HL-60 (cell line): ENCODE data around the gene TPI1.

ENCODE experiments used
- DNase-seq, 2 experiments: peaks; one replicate each; pipeline ENCODE4 v3.0.0-alpha.2; 2010 to 2020; ENCODE audit warnings: low read depth in 1 of 2, low spot score in 1 of 2
- H3K27ac ChIP-seq: fragments of 250-450 bp; sonication (Bioruptor Pico); replicated peaks from 2 replicates; pipeline ENCODE4 v1.5.1; 2020; ENCODE audit warnings: mild to moderate bottlenecking, moderate library complexity
- H3K27me3 ChIP-seq: fragments of 250-450 bp; sonication (Bioruptor Pico); 2 replicates; pipeline ENCODE4 v1.5.1; 2021; ENCODE audit warnings: mild to moderate bottlenecking, moderate library complexity; ENCODE audit not compliant: insufficient read depth, poor library complexity, severe bottlenecking
- H3K4me3 ChIP-seq: replicated peaks from 2 replicates; pipeline ENCODE4 v1.5.1; 2011; ENCODE audit warnings: mild to moderate bottlenecking, control low read depth, low read length; ENCODE audit not compliant: insufficient read depth
- GABPA ChIP-seq: IDR thresholded peaks from 2 replicates; pipeline ENCODE4 v1.6.1; 2012; ENCODE audit warnings: low read depth
- POLR2AphosphoS5 ChIP-seq: IDR thresholded peaks from 2 replicates; pipeline ENCODE4 v1.6.1; 2012; ENCODE audit warnings: low read depth
- SPI1 ChIP-seq: IDR thresholded peaks from 2 replicates; pipeline ENCODE4 v1.6.1; 2012; ENCODE audit warnings: low read depth, mild to moderate bottlenecking, borderline replicate concordance
- TF ChIP-seq, protein P1 (sequence below): IDR thresholded peaks from 2 replicates; pipeline ENCODE4 v1.6.1; 2012; ENCODE audit warnings: low read depth; ENCODE audit not compliant: insufficient replicate concordance
- TF ChIP-seq, protein P2 (sequence below): IDR thresholded peaks from one replicate; pipeline ENCODE4 v1.5.1; 2011; ENCODE audit warnings: low read length, control low read depth, inconsistent platforms; ENCODE audit not compliant: insufficient read depth

The TPI1 gene

DNA sequence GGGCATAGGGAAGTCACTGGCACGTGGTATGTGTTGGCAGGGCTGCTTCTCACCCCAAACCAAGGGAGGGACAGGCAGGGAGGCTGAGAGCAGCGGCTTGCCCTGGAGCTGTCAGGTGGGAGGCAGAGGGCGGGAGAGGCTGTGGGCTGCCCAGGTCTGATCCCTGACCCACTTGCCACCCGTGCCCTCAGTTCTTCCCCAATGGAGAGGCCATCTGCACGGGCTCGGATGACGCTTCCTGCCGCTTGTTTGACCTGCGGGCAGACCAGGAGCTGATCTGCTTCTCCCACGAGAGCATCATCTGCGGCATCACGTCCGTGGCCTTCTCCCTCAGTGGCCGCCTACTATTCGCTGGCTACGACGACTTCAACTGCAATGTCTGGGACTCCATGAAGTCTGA lies 21.9 kb upstream of the TPI1 start:
- Histone ChIP-seq H3K27ac (no peak overlapping the region), H3K27me3 (no peaks in the 10 kb centered on the region), H3K4me3 (no peak overlapping the region)
- TF ChIP-seq, protein P1, sequence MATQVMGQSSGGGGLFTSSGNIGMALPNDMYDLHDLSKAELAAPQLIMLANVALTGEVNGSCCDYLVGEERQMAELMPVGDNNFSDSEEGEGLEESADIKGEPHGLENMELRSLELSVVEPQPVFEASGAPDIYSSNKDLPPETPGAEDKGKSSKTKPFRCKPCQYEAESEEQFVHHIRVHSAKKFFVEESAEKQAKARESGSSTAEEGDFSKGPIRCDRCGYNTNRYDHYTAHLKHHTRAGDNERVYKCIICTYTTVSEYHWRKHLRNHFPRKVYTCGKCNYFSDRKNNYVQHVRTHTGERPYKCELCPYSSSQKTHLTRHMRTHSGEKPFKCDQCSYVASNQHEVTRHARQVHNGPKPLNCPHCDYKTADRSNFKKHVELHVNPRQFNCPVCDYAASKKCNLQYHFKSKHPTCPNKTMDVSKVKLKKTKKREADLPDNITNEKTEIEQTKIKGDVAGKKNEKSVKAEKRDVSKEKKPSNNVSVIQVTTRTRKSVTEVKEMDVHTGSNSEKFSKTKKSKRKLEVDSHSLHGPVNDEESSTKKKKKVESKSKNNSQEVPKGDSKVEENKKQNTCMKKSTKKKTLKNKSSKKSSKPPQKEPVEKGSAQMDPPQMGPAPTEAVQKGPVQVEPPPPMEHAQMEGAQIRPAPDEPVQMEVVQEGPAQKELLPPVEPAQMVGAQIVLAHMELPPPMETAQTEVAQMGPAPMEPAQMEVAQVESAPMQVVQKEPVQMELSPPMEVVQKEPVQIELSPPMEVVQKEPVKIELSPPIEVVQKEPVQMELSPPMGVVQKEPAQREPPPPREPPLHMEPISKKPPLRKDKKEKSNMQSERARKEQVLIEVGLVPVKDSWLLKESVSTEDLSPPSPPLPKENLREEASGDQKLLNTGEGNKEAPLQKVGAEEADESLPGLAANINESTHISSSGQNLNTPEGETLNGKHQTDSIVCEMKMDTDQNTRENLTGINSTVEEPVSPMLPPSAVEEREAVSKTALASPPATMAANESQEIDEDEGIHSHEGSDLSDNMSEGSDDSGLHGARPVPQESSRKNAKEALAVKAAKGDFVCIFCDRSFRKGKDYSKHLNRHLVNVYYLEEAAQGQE = no peak
- TF ChIP-seq, protein P2, sequence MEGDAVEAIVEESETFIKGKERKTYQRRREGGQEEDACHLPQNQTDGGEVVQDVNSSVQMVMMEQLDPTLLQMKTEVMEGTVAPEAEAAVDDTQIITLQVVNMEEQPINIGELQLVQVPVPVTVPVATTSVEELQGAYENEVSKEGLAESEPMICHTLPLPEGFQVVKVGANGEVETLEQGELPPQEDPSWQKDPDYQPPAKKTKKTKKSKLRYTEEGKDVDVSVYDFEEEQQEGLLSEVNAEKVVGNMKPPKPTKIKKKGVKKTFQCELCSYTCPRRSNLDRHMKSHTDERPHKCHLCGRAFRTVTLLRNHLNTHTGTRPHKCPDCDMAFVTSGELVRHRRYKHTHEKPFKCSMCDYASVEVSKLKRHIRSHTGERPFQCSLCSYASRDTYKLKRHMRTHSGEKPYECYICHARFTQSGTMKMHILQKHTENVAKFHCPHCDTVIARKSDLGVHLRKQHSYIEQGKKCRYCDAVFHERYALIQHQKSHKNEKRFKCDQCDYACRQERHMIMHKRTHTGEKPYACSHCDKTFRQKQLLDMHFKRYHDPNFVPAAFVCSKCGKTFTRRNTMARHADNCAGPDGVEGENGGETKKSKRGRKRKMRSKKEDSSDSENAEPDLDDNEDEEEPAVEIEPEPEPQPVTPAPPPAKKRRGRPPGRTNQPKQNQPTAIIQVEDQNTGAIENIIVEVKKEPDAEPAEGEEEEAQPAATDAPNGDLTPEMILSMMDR = no peak
- TF ChIP-seq SPI1 (no peak), POLR2AphosphoS5 (no peak), GABPA (no peak)
- no peak for DNase-seq

DNA sequence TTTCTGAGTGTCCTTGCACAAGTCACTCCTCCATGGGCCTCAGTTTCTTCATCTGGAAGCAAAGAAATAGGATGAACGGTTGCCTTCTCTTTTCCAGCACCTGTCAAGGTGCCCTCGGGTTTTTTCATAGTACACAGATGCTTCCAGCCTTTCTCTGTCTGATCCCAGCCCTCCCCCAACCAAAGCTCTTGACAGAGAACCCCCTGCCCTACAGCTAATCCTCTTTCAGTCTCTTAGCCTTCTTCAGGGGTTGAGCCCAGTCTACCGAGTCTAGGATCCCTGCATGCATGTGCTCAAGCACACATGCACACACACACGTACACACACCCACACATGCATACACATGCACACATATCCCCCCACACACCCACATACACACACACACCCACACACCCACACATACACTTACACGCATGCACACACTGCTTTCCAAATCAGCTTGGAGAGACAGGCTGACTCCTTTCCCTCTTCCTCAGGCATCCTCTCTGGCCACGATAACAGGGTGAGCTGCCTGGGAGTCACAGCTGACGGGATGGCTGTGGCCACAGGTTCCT lies 20.9 kb upstream of the TPI1 start:
- Histone ChIP-seq H3K27me3 (no peaks in the 10 kb centered on the region), H3K4me3 (no peak overlapping the region), H3K27ac (no peak overlapping the region)
- TF ChIP-seq POLR2AphosphoS5 (no peak), GABPA (no peak)
- DNase-seq = no peak

DNA sequence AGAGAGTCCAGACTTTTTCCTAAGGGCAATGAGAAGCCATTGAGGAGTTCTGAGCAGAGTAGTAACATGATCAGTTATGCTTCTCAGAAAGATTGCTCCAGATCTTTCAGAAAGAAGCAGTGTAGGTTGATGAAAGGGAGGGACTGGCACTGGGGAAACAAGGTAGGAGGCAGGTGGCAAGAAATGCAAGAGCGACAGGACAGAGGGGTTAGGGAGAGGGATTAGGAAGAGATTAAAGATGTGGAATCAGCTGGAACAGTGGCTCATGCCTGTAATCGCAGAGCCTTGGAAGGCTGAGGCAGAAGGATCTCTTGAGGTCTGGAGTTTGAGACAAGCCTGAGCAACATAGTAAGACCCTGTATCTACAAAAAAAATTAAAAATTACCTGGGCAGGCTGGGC lies 19.7 kb upstream of the TPI1 start:
- DNase-seq = no peak
- no peak overlapping the region for H3K4me3 ChIP-seq
- no peaks in the 10 kb centered on the region for H3K27me3 ChIP-seq
- no peak for TF ChIP-seq GABPA
- no peak for TF ChIP-seq SPI1
- TF ChIP-seq, protein P2 = no peak
- no peak overlapping the region for H3K27ac ChIP-seq

DNA sequence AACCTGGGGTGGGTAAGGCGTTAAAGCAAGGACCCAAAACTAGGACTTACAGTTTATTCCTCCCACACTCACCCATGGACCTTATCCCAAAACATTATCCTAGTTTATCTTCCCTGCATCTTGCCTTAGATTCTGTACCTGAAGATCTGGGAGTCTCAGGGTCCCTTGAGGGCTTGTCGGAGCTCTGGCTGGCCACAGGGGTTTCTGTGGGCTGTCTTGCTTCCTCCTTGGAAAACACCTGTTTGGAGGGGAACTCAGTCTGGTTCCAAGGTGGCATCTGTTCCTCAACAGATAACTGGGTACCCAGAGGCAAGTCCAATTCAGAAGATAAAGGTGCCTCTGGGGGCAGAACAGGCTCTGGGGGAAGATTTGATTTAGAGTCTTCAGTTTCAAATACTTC lies 17.9 kb upstream of the TPI1 start:
- TF ChIP-seq GABPA (no peak), SPI1 (no peak), POLR2AphosphoS5 (no peak)
- TF ChIP-seq, protein P2 = no peak
- TF ChIP-seq, protein P1 = no peak
- Histone ChIP-seq H3K27ac (no peak overlapping the region), H3K27me3 (no peaks in the 10 kb centered on the region), H3K4me3 (no peak overlapping the region)
- DNase-seq = no peak
